HG03378 (cell line): ENCODE data around the gene LAMA5.

Experiments
- ATAC-seq: cut with Tn5 transposase; IDR thresholded peaks from one replicate; pipeline ENCODE4 v1.9.1; 2021; ENCODE audit warnings: mild to moderate bottlenecking, moderate library complexity; ENCODE audit not compliant: unreplicated experiment

Gene LAMA5

DNA sequence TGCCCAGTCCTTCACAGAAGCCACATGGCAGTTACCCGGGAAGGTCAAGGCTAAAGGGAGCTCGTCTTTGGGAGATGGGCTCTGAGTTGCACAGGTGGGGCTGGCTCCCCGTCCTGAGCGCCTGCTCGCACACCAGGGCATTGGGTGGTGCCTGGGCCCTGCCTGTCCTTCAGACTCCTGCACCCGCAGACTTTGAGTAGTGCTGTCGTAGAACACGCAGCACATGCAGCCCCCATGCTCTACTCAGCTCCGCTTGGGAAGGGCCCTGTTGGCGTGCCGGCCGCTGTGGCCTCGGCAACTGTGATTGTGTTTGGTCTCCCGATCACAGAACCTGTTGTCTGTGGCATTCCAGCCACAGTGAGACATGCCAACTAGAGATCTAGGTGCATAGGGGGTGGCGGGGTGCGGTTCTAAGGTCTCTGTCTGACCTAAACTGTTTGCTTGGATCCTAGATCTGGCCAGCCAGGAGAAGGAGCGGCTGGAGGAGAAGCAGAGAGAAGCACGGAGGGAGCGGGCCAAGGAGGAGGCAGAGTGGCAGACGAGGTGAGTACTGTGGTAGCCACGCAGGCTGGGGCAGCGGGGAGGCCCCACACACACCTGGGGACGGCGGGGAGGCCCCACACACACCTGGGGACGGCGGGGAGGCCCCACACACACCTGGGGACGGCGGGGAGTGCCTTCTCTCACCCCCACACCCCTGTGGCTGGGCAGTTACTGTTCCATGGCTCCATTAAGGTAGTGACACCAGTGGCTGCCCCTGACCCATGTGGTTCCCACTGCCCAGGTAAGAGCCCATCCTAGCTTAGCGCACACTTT is 75.7 kb downstream of the LAMA5 start:
- ATAC-seq, result no peak

DNA sequence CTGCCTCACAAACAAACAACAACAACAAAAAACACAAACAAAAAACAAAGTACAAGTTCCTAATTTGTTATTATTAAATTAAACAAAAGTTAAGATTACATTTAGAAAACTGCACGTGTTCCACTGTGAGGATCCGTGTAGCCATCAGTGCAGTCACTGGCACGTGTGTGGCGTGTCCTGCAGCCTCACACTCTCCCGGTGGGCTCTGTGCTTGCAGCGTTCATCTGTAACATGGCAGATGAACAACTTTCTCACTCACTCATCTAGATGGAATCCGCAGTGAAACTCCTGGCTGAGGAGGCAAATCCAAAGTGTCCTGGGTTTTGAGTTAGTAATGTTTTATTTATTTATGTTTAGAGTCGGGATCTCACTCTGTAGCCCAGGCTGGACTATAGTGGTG is 77.2 kb downstream of the LAMA5 start:
- no peak for ATAC-seq

DNA sequence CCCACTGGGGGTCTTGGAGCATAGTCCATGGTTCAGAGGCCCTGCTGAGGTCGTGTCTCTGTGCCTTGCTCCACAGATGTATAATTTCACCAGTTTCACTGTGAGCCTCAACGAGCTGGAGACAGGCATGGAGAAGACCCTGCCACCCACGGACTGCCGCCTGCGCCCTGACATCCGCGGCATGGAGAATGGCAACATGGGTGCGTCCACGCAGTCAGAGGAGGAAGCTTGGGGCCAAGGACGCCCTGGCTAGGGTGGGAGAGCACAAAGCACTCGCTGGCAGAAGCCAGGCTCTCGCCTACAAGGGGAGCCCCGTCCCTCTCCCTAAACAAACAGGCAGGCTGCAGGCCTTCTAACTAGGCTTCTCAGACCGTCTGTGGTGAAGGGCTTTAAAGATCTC is 78.0 kb downstream of the LAMA5 start:
- no peak for ATAC-seq

DNA sequence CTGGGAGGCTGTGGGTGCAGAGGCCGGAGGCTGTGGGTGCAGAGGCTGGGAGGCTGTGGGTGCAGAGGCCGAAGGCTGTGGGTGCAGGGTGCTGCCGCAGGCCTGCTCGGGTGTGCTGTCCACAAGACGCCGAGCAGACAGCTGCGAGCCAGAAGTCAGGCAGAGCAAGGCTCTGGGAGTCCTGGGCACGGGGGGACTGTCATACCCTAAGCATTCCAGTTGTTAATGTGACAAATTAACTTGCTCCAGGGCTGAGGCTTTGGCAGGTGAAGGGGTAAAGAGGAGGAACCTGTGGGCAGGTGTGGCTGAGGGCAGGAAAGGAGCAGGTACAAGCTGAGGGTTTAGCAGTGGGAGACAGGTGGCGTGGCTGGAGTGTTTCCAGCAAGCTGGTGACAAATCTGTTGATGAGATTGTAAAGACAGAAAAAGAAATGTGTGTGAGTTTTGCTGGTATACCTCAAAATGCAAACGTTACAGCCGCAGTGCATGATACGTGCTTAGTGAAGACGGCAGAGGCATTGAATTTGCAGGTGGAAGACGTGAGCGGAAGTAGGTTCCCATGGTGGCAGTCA is 78.5 kb downstream of the LAMA5 start:
- ATAC-seq, result no peak

DNA sequence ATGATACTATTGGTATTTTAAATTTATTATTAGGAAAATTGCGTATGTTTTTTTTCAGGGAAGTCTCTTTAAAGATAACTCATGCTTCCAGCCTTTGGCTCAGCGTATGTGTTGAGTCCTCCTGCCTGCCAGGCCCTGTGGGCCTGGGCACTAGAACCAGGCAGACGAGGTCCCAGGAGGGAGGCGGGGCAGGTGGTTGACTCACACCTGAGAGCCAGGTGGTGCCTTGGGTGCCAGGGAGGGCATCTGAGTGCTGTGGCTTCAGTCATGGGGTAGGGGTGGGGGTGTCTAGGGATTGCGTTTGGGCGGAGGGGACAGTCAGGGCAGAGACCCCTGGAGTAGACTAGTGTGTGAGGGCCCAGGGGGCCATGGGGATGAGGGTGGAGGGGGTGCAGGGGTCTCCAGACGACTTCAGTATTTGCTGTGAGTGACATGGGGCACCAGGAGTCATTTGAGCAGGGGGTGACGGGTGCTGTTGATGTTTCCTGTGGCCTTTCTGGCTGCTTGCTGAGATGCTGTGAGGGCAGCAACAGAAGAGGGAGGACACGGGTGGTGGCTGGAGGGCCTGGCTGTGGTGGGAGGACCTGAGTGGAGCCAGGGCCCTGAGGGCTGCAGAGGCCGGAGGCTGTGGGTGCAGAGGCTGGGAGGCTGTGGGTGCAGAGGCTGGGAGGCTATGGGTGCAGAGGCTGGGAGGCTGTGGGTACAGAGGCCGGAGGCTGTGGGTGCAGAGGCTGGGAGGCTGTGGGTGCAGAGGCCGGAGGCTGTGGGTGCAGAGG is 79.2 kb downstream of the LAMA5 start:
- ATAC-seq, result no peak

DNA sequence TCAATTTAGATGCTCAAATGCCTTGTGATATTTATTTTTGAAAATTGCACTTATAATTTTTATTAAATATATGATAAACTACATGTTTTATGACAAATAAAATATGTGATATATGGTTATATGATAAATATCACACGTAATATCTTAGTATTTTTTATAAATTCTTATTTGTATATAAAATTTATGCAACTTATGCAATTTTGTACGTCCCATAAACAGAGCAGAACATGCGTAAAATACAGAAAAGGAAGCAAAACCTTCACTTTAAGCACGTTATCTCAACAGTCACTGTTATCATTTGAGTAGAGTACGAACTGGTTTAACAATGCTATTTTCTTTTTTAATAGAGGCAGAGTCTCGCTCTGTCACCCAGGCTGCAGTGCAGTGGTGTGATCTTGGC is 80.0 kb downstream of the LAMA5 start:
- ATAC-seq, result no peak

DNA sequence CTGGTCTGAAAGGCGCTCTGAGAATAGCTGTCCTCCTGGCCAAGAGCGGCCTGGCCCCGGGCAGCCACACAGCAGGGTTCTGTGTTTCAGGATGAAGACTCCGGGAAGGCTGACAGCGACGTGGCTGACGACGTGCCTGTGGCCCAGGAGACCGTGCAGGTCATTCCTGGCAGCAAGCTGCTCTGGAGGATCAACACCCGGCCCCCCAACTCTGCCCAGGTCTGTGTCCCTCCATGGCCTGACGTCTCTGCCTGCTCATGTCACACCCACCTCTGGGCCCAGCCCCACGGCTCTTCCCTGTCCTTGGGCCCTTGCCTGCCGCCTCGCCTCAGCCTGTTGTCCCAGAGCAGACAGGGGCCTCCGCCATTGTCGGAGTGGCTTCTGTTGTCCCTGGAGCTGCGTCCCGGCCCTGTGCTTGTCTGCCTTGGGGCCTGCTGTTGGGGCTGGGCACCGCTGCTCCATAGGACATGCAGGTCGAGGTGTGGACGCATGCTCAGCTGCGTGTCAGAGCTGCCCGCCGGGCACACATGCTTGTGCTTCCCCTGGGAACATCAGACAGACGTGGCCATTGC is 80.5 kb downstream of the LAMA5 start:
- no peak for ATAC-seq

DNA sequence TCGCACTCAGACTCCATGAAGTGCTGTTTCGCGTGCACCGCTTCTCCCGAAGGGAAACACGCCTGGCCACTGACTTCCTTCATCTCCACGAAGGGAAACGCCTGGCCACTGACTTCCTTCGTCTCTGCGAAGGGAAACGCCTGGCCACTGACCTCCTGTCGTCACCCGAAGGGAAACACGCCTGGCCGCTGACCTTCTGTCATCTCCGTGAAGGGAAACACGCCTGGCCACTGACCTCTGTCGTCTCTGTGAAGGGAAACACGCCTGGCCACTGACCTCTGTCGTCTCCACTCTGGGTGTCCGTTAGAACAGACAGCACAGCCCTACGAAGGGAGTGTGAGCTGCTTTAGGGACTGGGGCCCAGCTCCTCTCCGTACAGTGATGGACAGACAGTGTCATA is 81.4 kb downstream of the LAMA5 start:
- ATAC-seq, result no peak

DNA sequence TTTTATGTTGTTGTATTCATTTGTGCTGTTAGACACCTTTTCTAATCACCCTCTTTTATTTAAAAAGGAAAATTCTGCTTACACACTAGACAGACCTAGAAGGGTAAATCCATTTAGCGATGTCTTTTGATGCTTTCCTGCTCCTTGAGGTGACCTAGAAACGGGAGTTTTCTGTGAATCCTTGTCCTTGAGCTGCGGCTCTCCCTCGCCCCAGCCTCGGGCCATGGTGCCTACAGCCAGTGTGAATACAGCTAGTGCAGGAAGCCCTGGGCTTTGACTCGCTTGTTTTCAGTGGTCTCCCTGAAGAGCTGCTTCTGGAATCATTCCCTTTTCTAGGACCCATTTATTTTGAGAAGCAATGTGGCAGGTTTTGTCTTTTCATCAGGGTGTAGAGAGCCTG is 82.0 kb downstream of the LAMA5 start:
- ATAC-seq, result no peak

DNA sequence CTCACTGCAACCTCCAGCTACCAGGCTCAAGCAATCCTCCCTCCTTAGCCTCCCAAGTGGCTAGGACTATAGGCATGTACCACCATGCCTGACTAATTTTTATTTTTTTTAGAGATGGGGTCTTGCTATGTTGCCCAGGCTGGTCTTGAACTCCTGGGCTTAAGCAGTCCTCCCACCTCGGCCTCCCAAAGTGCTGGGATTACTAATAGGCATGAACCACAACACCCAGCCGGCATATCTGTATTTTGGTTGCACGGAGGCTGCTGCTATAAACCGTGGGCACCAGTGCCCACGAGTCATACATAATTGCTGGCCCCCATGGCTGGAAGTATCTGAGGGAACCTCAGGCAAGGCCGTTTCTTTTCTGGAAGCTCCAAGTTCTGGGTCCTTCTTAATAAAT is 82.7 kb downstream of the LAMA5 start:
- no peak for ATAC-seq

DNA sequence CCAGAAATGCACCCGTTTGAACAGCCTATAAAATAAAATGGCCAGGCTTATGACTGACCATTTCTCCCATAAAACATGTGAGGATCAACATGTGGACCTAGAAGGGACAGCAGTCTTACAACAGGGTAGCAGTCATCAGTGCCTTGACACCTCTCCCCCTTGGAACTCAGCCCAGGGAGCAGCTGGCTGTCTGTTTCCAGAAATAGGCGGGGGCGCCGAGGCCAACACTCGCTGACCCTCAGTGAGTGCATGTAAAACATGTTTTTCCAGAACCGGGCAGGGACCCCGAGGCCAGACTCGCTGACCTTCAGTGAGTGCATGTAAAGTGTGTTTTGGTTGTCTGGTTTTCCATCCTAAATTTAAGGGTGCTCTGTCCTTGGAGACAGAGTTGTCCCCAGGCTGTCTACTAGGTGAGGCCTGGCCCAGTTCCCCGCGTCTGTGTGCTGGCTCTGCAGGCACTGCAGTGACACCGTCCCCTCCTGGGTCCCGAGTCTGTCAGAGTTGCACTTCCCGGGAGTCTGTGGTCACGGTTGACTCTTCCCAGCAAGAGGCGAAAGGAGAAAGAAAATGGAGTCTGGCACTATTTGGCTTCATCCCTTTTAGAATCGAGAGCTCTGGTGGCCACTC is 84.1 kb downstream of the LAMA5 start:
- no peak for ATAC-seq

DNA sequence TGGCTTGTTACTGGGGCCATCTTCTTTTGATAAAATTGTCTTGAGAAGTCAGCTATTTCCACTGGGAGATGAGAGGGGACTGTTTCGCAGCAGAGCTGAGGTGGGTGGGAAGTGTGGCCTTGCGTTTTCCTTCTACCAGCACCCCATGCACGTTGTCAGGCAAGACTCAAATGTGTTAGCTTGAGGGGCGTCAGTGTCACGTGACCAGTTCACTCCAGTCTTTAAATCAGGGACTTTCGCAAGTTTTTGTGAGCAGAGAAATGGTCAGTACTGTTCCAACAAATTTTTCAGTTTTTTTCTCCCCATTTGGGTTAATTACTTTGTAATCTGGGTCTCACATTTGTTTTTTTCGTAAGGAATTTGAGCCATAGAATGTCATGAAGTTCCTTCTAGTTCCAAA is 85.0 kb downstream of the LAMA5 start:
- ATAC-seq, result no peak

DNA sequence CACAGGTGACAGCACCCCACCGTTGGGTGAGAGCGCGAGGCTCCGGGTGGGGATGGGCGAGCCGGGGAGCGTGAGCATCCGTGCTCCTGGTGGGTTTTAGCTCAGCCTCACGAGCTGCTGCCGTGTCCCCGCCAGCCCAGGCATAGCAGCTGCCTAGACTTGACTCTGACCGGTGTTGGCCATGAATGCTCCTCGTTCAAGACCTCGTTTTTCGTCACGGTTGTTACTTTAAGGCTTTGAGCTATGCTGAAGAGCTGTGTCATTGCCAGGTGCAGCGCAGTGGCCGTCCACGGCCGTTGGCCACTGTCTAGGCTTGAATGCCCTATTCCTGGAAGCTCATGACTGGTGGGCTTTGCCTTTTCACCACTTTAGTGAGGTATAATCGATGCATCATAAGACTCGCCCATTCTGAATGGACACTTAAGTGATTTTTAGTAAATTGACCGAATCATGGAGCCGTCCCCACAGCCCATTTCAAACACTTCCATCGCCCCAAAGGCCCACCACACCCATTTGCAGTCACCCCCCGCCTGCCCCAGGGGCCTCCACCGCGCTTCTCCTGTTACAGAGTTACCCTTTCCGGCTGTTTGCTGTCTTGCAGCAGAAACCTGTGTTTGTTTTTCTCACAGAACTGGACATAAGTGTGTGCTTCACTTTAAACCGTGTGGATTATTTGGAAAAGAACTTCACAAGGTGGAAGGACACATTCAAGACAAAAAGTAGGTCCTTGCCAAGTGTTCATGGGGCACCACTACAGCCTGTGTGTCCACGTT is 85.8 kb downstream of the LAMA5 start:
- ATAC-seq, result no peak

DNA sequence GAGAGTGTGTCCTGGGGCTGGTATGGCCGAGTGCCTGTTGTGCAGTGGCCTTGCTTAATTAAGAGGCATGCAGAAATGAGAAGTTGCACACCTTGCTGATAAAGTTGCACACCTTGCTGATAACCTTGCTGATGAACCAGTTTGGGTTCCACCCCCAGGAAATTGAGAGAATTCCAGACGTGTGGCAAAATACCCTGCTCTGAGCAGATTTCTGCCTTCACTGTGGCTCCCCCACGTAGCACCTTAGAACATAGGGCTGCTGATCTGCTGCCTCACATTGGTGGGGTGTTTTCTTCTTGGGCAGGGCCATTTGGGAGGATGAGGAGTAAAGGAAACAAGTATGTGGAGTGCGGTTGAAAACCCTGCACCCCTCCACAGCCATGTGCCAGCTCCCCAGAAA is 86.8 kb downstream of the LAMA5 start:
- no peak for ATAC-seq

DNA sequence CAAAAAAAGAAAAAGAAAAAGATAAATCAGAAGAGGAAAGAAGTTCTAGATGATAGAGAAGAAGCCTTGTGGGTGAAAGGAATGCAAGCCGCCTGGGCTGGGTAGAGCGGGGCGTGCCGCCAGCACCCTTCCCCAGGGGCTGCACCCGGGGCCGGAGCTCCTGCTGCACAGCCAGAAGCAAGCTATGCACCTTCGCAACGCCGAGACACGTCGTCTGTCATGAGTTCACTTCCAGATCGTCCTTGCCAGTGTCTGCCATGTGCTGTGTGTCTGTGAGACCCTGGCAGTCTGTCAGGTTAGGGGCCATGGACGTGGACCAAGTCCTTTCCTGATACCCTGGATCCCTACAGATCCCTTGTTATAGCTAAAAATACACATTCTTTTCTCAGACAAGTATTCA is 89.9 kb downstream of the LAMA5 start:
- no peak for ATAC-seq

DNA sequence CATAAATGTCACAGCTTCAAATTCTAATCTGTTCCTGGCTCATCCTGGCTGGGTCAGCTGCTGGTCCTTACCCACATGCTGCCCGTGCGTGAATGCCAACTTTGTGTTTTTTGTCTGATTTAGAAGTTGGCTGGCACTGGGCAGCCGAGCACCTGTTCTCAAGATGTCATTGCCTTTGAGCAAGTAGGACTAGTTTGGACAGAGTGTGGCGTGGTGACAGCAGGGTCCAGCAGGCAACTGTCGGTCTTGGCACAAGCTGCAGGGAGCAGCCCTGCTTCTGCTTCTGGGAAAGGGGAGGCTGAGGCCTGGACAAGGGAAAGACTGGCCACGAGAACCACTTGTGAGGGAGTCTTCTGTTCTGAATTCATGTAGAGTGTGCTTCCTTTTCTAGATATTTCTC is 90.7 kb downstream of the LAMA5 start:
- no peak for ATAC-seq

DNA sequence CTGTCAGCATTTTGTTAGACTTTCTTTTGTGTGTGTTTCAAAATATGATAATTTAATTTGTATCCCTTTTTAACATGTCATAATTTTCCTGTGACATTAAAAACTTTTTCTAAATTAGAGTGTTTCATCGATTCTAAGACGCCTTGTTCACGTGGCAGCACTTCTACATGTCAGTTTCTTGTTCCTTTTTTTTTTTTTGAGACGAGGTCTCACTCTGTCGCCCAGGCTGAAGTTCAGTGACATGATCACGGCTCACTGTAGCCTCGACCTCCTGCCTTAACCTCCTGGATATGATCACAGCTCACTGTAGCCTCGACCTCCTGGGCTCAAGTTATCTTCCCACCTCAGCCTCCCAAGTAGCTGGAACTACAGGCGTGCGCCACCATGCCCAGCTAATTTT is 91.9 kb downstream of the LAMA5 start:
- ATAC-seq, result no peak

DNA sequence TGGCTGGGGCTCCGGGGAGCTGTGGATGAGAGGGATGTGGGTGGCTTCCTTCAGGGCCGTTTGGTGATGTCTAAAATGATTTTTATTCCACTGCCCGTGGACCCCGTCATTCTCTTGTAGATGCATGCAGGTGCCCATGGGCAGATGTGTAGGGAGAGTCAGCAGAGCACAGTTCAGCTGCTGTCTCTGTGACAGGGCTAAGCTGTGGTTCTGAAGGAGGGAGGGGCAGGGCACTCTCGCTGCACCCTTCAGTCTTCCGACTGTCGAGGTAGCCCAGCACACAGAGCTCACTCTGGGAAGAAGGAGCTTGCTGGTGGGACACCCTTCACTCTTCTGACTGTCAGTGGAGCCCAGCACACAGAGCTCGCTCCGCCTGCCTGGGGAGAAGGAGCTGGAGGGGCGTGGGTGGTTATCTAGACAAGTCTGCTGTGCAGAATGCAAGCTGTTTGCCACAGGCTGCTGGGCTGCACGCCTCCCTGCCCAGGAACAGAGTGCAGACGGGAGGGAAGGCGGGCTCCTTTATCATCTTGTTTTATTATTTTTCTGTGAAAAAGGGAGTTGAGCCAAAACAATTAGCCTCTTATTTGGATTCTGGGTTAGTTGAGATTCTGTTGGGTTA is 92.7 kb downstream of the LAMA5 start:
- ATAC-seq, result no peak

DNA sequence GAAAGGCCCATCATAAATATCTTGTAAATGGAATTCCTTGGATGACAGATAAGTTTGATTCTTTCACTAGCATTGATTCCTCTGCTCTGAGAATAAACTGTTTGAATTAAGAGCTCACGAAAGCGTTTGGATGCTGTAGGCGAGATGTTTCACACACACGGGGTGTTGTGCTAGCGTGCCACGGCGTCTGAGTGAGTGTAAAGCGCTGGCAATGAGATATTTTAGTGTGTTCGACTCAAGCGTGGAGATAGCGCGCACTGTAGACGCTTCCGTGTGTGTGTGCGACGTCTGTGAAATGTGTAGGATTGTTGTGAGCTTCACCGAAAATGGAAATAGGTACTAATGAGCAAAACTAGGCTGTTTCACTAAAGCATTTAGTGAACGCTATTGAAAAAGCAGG is 93.7 kb downstream of the LAMA5 start:
- no peak for ATAC-seq

DNA sequence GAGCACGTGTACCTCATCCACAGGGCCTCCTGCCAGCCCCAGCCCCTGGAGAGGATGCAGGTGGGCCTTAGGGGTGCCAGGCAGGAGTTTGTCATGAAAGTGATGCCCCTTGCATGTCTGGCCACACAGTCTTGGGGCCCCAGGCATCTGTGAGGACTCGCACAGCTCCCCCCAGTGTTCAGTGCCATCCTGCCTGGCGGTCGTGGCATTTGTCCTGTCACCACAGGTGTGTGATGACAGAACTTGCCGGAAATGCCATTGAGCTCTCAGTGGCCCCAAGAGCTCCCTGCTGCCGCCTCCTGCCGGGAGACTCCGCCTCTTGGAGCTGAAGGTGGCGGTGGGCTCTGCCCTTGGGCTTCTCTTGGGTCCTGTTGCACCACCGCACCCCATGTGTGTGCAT is 94.9 kb downstream of the LAMA5 start:
- ATAC-seq, result no peak
